ENCODE measurements around the gene ZNF526.

Gene ZNF526

GRCh38 chr19:42244347-42245220, 24.5 kb downstream of the ZNF526 start:
- DNase-seq (ENCODE audit: extremely low spot score, insufficient read length, low read depth) (peak; percentile 68), FAIRE-seq (peak; percentile 98)

DNA sequence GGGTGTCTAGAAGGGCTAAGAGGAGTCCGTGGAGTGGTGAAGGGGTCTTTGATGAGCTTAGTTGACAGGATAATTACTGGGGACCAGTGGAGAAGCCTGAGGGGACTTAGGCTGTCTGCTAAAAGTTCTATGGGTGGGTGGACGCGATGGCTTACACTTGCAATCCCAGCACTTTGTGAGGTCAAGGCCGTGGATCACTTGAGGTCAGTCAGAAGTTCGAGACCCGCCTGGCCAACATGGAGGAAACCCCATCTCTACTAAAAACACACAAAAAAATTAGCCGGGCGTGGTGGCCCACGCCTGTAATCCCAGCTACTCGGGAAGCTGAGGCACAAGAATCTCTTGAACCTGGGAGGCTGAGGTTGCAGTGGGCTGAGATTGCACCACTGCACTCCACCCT, 25.1 kb downstream of the ZNF526 start:
- DNase-seq (ENCODE audit: extremely low spot score, insufficient read length, low read depth) = no peak
- no peak for FAIRE-seq

GRCh38 chr19:42246143-42246921, 26.2 kb downstream of the ZNF526 start:
- FAIRE-seq (no peak), DNase-seq (ENCODE audit: extremely low spot score, insufficient read length, low read depth) (no peak)

- no peak for DNase-seq (ENCODE audit: extremely low spot score, insufficient read length, low read depth)
- no peak for FAIRE-seq
Measured at GRCh38 chr19:42246922-42247639, 27.0 kb downstream of the ZNF526 start.

DNA sequence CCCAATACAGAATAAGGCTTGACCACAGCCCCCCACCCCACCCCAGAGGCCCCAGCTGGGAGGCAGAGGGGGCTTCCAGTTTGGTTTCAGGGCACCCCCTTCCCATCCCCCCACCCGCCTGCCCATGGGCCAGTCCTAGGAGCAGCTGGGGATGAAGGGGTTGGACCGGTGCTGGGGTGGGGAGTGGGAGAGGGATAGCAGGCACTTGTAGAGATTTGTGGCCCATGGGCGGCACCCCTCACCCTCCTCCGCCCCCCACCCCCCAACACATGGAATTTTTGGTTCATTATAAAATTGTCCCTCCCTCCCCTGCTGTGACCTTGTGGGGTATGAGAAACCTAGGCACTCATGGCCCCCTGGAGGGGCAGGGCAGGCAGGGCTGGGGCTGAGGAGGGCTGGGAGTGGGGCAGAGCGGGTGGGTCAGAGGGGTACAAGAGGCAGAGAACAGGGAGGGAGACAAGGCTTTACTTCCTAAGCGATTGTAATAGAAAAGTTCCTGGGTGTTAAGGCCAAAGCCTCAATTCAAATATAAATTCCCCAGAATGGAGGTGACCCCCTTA, 27.6 kb downstream of the ZNF526 start:
- FAIRE-seq = no peak

GRCh38 chr19:42248270-42249148, 28.4 kb downstream of the ZNF526 start:
- DNase-seq (ENCODE audit: extremely low spot score, insufficient read length, low read depth) = no peak
- FAIRE-seq = no peak

More for the DNA sequence above, 27.6 kb downstream of the ZNF526 start:
- DNase-seq (ENCODE audit: extremely low spot score, insufficient read length, low read depth) = no peak

DNA sequence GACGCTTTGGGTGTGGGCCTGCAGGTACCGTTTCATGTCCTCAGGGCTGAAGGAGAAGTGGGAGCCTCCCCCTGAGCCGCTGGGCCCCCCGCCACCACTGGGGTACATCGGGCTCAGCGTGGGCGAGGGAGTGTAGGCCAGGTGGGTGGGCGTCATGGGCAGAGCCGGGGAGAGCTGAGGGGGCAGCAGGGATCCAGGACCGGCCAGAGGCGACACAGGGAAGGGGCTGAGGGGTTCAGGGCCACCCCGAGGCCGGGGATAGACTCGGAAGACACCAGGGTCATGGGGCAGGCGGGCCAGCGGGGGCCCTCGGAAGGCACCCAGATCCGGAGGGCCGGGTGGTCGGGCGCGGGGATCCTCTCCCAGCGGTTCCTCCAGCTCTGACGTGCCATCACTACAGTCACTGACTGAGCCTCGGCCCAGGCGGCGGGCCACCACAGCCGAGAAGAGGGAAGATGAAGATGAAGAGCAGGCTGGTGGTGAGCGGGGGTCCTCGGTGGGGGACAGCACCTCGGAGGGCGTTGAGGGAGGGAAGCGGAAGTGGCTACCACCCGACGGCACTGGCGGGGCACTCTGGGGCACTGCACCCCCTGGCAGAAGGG, 29.1 kb downstream of the ZNF526 start:
- DNase-seq (ENCODE audit: extremely low spot score, insufficient read length, low read depth) (no peak), FAIRE-seq (no peak)

GRCh38 chr19:42249769-42250168, 29.7 kb downstream of the ZNF526 start:
- FAIRE-seq = no peak
- no peak for DNase-seq (ENCODE audit: extremely low spot score, insufficient read length, low read depth)

GRCh38 chr19:42250183-42250665, 30.1 kb downstream of the ZNF526 start:
- no peak for FAIRE-seq
- no peak for DNase-seq (ENCODE audit: extremely low spot score, insufficient read length, low read depth)

DNA sequence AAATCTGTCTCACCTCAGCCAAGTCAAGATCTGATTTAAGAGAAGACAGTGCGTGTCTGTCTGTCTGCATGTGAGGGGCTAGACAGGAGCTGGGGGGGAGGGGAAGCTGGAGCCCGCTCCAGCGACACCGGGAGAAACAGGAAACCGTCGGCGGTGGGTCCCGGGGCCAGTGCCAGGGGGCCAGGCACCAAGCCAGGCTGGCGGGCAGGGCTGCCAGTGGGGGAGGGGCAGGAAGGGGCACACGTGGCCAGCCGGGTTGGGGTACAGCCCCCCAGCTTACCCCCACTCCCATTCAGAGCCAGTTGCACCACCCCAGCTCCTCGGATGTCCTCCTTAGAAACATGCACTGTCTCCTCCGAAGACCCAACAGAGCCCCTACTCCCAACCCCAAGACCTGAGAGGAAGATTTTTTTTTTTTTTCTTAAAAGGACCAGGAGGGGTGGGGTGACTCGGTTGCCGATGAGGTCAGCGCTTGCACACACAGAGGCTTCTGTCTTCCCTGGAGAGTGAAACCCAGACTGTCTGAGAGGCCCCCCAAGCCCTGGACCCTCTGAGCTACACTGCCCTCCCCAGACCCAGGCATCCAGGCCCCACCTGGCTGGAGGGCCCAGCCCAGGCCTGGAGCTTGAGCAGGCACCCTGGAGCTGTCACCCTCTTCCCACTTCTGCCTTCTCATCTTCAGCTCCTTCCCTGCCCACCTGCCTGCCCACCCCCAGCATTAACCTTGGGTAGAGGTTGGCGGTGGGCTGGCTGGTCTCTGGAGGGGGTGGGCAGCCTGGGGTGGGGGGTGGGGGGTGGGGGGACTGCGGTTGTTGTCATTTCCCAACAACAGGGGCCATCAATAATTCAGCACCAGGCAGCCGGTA, 30.8 kb downstream of the ZNF526 start:
- FAIRE-seq = no peak
- no peak for DNase-seq (ENCODE audit: extremely low spot score, insufficient read length, low read depth)

GRCh38 chr19:42251572-42252358, 31.7 kb downstream of the ZNF526 start:
- DNase-seq (ENCODE audit: extremely low spot score, insufficient read length, low read depth) (no peak), FAIRE-seq (no peak)

DNA sequence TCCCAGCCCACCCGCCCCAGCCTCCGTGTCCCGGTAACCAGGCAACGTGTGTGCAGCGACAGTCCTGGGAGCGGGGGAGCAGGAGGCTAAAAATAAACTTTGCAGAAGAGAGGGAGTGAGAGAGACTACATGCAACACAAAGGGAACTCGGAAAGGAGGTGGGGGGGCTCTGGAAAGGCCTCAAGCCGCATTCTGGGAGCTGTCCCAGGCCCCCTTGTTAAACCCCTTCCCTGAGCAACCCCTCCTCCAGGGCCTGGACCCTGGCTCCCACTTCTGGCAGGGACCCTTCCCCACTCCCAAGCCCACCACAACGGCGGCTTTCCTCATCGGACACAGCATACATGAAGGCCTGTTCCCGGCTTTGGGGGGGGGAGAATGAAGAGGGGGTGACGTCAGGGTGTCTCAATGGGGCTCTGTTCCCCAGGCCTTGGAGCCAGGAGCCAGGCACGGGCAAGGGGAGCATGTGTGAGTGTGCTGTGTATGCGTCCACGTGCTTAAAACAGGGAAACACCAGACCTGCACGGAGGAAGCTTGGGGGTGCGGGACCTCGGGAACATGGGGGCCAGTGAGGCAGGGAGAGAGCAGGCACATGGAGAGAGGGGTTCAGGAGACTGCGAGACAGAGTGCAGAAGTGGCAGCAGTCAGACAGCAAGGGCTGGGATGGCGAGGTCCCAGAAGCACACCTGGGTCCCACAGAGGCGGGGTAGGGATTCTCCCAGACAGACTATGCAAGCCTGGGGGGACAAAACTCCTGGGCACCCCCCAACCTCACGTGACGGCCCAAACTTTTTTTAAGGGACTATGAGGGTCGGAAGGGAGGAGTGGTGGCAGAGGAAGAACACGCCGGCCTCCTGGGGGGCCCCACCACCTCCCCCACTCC, 32.5 kb downstream of the ZNF526 start:
- DNase-seq (ENCODE audit: extremely low spot score, insufficient read length, low read depth) (no peak), FAIRE-seq (peak; percentile 35)

- FAIRE-seq = peak; percentile 74
- no peak for DNase-seq (ENCODE audit: extremely low spot score, insufficient read length, low read depth)
Measured at GRCh38 chr19:42253245-42254088, 33.4 kb downstream of the ZNF526 start.

DNA sequence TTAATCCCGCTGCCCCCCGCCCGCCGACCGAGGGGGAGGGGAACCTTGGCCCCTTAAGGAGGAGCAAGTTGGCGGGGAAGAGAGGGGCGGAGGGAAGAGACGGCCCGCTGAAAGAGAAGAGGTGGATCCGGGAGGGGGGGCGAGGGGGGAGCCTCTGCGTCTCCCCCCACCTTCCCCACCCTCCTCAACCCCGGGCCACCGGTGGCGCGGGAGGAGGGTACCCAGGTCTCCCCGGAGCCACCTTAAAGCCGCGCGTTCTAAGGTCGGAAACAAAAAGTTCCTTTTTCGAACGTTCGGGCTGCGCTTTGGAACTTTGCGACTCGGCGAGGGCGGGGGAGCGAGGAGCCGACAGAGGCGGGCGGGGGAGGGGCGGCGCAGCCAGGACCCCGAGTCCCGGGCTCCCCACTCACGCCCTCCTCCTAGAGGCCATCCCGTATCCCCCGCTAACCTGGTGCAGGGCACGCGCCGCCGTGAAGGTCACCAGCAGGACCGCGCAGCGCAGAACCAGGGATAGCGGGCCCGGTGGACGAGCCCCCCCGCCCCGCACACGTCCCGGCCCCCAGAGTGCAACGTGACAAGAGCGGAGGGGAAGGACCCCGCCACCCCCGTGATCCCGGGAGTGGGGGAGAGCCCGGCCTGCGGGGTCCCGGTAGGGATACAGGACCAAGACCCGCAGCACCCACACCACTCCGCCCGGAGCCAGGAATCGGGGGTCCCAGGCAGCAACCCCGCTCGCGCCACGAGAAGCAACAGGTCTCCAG, 34.2 kb downstream of the ZNF526 start:
- DNase-seq (ENCODE audit: extremely low spot score, insufficient read length, low read depth) = no peak
- FAIRE-seq = peak; percentile 53
